Loucy (cell line): ENCODE results near the gene TRH.

Experiments used
- H2AFZ ChIP-seq: fragments of 200-600 bp; sonication (generic); 2 replicates; pipeline ENCODE4 v1.6.0; 2016; ENCODE audit warnings: antibody characterized with exemption, mild to moderate bottlenecking, low read length, moderate library complexity
- H3F3A ChIP-seq: fragments of 200-600 bp; 2 replicates; pipeline ENCODE4 v1.6.0; 2016; ENCODE audit warnings: antibody characterized with exemption, low read depth, mild to moderate bottlenecking
- H3K27me3 ChIP-seq: fragments of 200-600 bp; sonication (generic); 2 replicates; pipeline ENCODE4 v1.6.1; 2014; ENCODE audit warnings: low read length, mild to moderate bottlenecking; ENCODE audit not compliant: insufficient read depth, poor library complexity, severe bottlenecking
- H3K36me3 ChIP-seq: fragments of 200-600 bp; sonication (generic); 2 replicates; pipeline ENCODE4 v1.6.1; 2016; ENCODE audit warnings: low read length; ENCODE audit not compliant: insufficient read depth
- H3K4me1 ChIP-seq: fragments of 200-600 bp; sonication (generic); 2 replicates; pipeline ENCODE4 v1.5.1; 2014; ENCODE audit warnings: low read length, mild to moderate bottlenecking; ENCODE audit not compliant: insufficient read depth, poor library complexity, severe bottlenecking
- H3K4me2 ChIP-seq: fragments of 200-600 bp; sonication (generic); 2 replicates; pipeline ENCODE4 v1.6.0; 2014; ENCODE audit warnings: antibody characterized with exemption, low read length, low read depth, mild to moderate bottlenecking; ENCODE audit not compliant: poor library complexity, severe bottlenecking
- H3K4me3 ChIP-seq: fragments of 200-600 bp; sonication (generic); 2 replicates; pipeline ENCODE4 v1.5.1; 2014; ENCODE audit warnings: low read length, mild to moderate bottlenecking, mixed read lengths; ENCODE audit not compliant: poor library complexity, severe bottlenecking
- H3K79me2 ChIP-seq: fragments of 200-600 bp; sonication (generic); 2 replicates; pipeline ENCODE4 v1.6.1; 2014; ENCODE audit warnings: low read length; ENCODE audit not compliant: insufficient read depth
- H3K9ac ChIP-seq: fragments of 200-600 bp; sonication (generic); 2 replicates; pipeline ENCODE4 v1.6.0; 2014; ENCODE audit warnings: mild to moderate bottlenecking, low read depth, low read length, moderate library complexity; ENCODE audit not compliant: poor library complexity, severe bottlenecking
- H3K9me2 ChIP-seq: fragments of 200-600 bp; sonication (generic); replicated peaks from 2 replicates; pipeline ENCODE4 v1.6.1; 2016; ENCODE audit warnings: low read depth, low read length, mixed read lengths
- H3K9me3 ChIP-seq: fragments of 200-600 bp; sonication (generic); 2 replicates; pipeline ENCODE4 v1.6.1; 2014; ENCODE audit warnings: mild to moderate bottlenecking, antibody characterized with exemption, low read length, low read depth; ENCODE audit not compliant: insufficient read depth
- H4K20me1 ChIP-seq: fragments of 200-600 bp; sonication (generic); 2 replicates; pipeline ENCODE4 v1.6.0; 2014; ENCODE audit warnings: antibody characterized with exemption, low read length, mild to moderate bottlenecking; ENCODE audit not compliant: insufficient read depth, poor library complexity, severe bottlenecking
- CTCF ChIP-seq: fragments of 200-600 bp; sonication (generic); conservative IDR thresholded peaks from 2 replicates; pipeline ENCODE4 v1.5.1; 2014; ENCODE audit warnings: mild to moderate bottlenecking, antibody characterized with exemption, low read length
- EZH2phosphoT487 ChIP-seq: fragments of 200-600 bp; IDR thresholded peaks from 2 replicates; pipeline ENCODE4 v1.6.1; 2018; ENCODE audit warnings: antibody characterized with exemption, mild to moderate bottlenecking, moderate library complexity, borderline replicate concordance

TRH gene

GRCh38 chr3:129971351-129972052 is 3.0 kb upstream of the TRH start:
- H3F3A ChIP-seq = no peaks in the 10 kb centered on the region
- H4K20me1 ChIP-seq = no peaks in the 10 kb centered on the region
- no peak overlapping the region for H3K9ac ChIP-seq
- H3K36me3 ChIP-seq = peaks cover 12% of the 10 kb centered on the region; the same call in 1 of the 2 replicates
- H3K4me2 ChIP-seq = no peak overlapping the region
- no peaks in the 10 kb centered on the region for H3K9me2 ChIP-seq
- no peaks in the 10 kb centered on the region for H3K4me1 ChIP-seq
- no peak overlapping the region for H2AFZ ChIP-seq
- H3K9me3 ChIP-seq = no peaks in the 10 kb centered on the region
- H3K27me3 ChIP-seq = no peaks in the 10 kb centered on the region
- TF ChIP-seq CTCF = no peak
- TF ChIP-seq EZH2phosphoT487 = no peak
- no peaks in the 10 kb centered on the region for H3K79me2 ChIP-seq
- H3K4me3 ChIP-seq = no peak overlapping the region

GRCh38 chr3:129972301-129972700 is 2.2 kb upstream of the TRH start:
- H3K4me1 ChIP-seq = no peaks in the 10 kb centered on the region

GRCh38 chr3:129973853-129974563 is 512 bp upstream of the TRH start:
- no peaks in the 10 kb centered on the region for H3K9me3 ChIP-seq
- no peak for TF ChIP-seq EZH2phosphoT487
- TF ChIP-seq CTCF = no peak
- no peaks in the 10 kb centered on the region; the same call in 1 of the 2 replicates for H3K36me3 ChIP-seq
- H3K9me2 ChIP-seq = no peaks in the 10 kb centered on the region
- no peaks in the 10 kb centered on the region for H4K20me1 ChIP-seq
- H3K27me3 ChIP-seq = no peaks in the 10 kb centered on the region
- no peaks in the 10 kb centered on the region for H3F3A ChIP-seq
- no peak overlapping the region for H3K4me2 ChIP-seq
- no peak overlapping the region for H2AFZ ChIP-seq
- no peaks in the 10 kb centered on the region for H3K79me2 ChIP-seq
- H3K4me1 ChIP-seq = no peaks in the 10 kb centered on the region
- no peak overlapping the region for H3K9ac ChIP-seq
- H3K4me3 ChIP-seq = no peak overlapping the region

More at GRCh38 chr3:129972301-129972700, 2.2 kb upstream of the TRH start:
- Histone ChIP-seq H2AFZ (no peak overlapping the region), H3K9me2 (no peaks in the 10 kb centered on the region), H3K9ac (no peak overlapping the region), H3K79me2 (no peaks in the 10 kb centered on the region), H3K9me3 (no peaks in the 10 kb centered on the region), H3K4me2 (no peak overlapping the region), H3K4me3 (no peak overlapping the region), H3F3A (no peaks in the 10 kb centered on the region), H3K27me3 (no peaks in the 10 kb centered on the region), H3K36me3 (peaks cover 12% of the 10 kb centered on the region; the same call in 1 of the 2 replicates), H4K20me1 (no peaks in the 10 kb centered on the region)
- TF ChIP-seq EZH2phosphoT487 (no peak), CTCF (no peak)
